Inflammatory macrophage treated with lipopolysaccharide for 4 hours (primary cell): ENCODE data around the gene PARD6A.
"Not testable (repeated sequence)": the region's sequence is repeated elsewhere in the genome, so short reads cannot be mapped to it uniquely, and the experiment has no call there.

ENCODE experiments used
- DNase-seq: peaks from one replicate; pipeline ENCODE4 v3.0.0-alpha.2; 2020

The PARD6A gene

GRCh38 chr16:67667817-67668494 lies 7.2 kb downstream of the PARD6A start:
- peak; percentile 87 for DNase-seq

- DNase-seq: no peak
These were observed 7.9 kb downstream of the PARD6A start for GRCh38 chr16:67668495-67669157.

GRCh38 chr16:67669499-67670101 lies 8.8 kb downstream of the PARD6A start:
- no peak for DNase-seq

GRCh38 chr16:67672306-67672705 lies 11.5 kb downstream of the PARD6A start:
- no peak for DNase-seq

- DNase-seq: peak; percentile 73
These were observed 12.2 kb downstream of the PARD6A start for GRCh38 chr16:67672739-67673662.

GRCh38 chr16:67673712-67674580 lies 13.2 kb downstream of the PARD6A start:
- peak; percentile 75 for DNase-seq

GRCh38 chr16:67674851-67675578 lies 14.3 kb downstream of the PARD6A start:
- DNase-seq: no peak

GRCh38 chr16:67675579-67675935 lies 14.8 kb downstream of the PARD6A start:
- no peak for DNase-seq

GRCh38 chr16:67675999-67676398 lies 15.2 kb downstream of the PARD6A start:
- DNase-seq: no peak

GRCh38 chr16:67676516-67676915 lies 15.8 kb downstream of the PARD6A start:
- DNase-seq: no peak

- no peak for DNase-seq
These were observed 16.2 kb downstream of the PARD6A start for GRCh38 chr16:67676939-67677338.

GRCh38 chr16:67677712-67678111 lies 17.0 kb downstream of the PARD6A start:
- no peak for DNase-seq

- DNase-seq: no peak
These were observed 17.7 kb downstream of the PARD6A start for GRCh38 chr16:67678354-67679023.

GRCh38 chr16:67679935-67680897 lies 19.5 kb downstream of the PARD6A start:
- DNase-seq: no peak

- no peak for DNase-seq
These were observed 23.0 kb downstream of the PARD6A start for GRCh38 chr16:67683767-67684166.

GRCh38 chr16:67685388-67686112 lies 24.8 kb downstream of the PARD6A start:
- no peak for DNase-seq

GRCh38 chr16:67693517-67694285 lies 32.9 kb downstream of the PARD6A start:
- not testable (repeated sequence) for DNase-seq

- DNase-seq: no peak
These were observed 33.9 kb downstream of the PARD6A start for GRCh38 chr16:67694611-67695010.
